GM10248 (cell line): ENCODE measurements around the gene GGTLC1.

Experiments used
- CTCF ChIA-PET: fragments of 300-600 bp; sonication (Branson Sonifier 250); formaldehyde crosslinking; extraction: SDS; loops from one replicate; lab custom pipeline; 2021; ENCODE audit warnings: antibody characterized with exemption; lab: Yijun Ruan, JAX
- POLR2A ChIA-PET: fragments of 350-650 bp; sonication (Branson Sonifier 250); formaldehyde crosslinking; extraction: SDS; loops from one replicate; lab custom pipeline; 2020; ENCODE audit warnings: antibody characterized with exemption; lab: Yijun Ruan, JAX
- DNase-seq: peaks from one replicate; pipeline ENCODE4 v3.0.0; 2012; ENCODE audit errors: extremely low spot score
- CTCF ChIP-seq: IDR thresholded peaks from 2 replicates; pipeline ENCODE4 v1.5.1; 2012; ENCODE audit warnings: mild to moderate bottlenecking, low read depth; ENCODE audit errors: extremely low read depth, missing control alignments, control extremely low read depth

The GGTLC1 gene

DNA sequence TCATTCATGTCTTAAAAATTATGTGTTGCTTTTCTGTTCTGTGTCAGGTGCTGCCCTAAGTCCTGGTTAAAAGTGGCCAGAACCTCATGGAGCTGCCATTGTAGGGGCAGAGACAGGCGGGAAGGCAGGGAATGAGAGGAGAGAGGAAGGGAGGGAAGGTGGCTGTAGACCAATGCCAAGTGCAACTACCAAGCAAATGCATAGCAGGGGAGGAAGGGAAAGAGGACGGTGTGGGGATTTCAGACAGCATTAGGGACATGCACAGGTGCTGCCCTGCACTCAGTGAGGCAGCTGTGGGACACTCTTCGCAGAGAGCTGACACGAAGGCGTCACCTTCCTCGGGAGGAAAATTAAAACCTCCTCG is 21.0 kb downstream of the GGTLC1 start:
- ChIA-PET POLR2A (no interaction called here), CTCF (interaction anchor here (1.2 kb wide), 1 partner anchor 29 kb away, joined by 3 read pairs; no protein-coding TSS in a partner anchor)
- DNase-seq = no peak
- no peak for TF ChIP-seq CTCF

GRCh38 chr20:23966927-23967615 is 21.5 kb downstream of the GGTLC1 start:
- ChIA-PET CTCF (interaction anchor here (1.2 kb wide), 1 partner anchor 30 kb away, joined by 3 read pairs; no protein-coding TSS in a partner anchor), POLR2A (no interaction called here)
- no peak for TF ChIP-seq CTCF
- no peak for DNase-seq

DNA sequence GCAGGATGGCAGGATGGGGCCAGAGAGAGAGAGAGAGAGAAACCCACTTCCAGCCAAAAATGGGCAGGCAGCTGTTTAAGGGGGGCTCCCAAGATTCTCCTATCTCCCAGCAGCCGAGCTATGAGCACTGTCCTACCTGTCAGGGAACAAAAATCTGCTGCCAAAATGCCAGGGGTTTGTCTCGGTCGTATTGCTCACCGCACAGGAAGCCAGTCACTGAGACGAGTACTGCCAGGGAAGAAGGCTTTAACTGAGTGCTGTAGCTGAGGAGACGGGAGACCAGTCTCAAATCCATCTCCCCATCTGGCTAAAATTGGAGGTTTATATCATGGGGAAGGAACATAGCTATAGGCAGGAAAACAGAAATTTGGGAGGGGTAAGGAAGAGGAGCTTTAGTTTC is 22.3 kb downstream of the GGTLC1 start:
- DNase-seq = no peak
- ChIA-PET POLR2A (no interaction called here), CTCF (interaction anchor here (1.2 kb wide), 1 partner anchor 31 kb away, joined by 3 read pairs; no protein-coding TSS in a partner anchor)
- TF ChIP-seq CTCF = no peak

GRCh38 chr20:23963941-23964340 is 24.6 kb downstream of the GGTLC1 start:
- DNase-seq = no peak
- POLR2A ChIA-PET = no interaction called here
- no peak for TF ChIP-seq CTCF
- CTCF ChIA-PET = no interaction called here

DNA sequence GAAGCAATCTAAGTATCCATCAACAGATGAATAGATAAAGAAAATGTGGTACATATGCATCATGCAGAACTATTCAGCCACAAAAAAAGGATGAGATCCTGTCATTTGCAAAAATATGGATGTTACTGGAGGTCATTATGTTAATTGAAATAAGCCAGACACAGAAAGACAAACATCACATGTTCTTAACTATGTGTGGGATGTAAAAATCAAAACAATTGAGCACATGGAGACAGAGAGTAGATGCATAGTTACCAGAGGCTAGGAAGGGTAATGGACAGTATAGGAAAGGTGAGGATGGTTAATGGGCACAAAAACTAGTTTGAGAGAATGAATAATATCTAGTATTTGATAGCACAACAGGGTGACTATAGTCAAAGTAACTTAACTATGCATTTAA is 26.3 kb downstream of the GGTLC1 start:
- ChIA-PET POLR2A (no interaction called here), CTCF (no interaction called here)
- DNase-seq = no peak
- no peak for TF ChIP-seq CTCF

DNA sequence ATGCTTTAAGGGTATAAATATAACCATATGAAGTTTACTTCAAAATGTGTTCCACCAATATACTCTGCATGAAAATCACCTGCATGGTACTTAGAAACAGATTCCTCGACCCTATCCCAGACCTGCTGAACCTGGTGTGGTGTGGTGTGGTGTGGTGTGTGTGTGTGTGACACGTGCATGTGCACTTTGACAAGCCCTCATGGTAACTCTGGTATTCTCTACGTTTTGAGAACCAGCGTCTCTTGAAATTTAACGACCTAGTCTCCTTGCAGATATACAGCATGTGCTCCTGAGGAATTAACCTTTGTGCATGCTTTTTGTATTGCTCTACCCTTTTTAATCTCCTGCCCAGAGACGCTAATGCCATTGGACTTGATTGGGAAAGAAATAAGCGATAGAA is 29.5 kb downstream of the GGTLC1 start:
- DNase-seq = no peak
- ChIA-PET CTCF (no interaction called here), POLR2A (no interaction called here)
- TF ChIP-seq CTCF = no peak

GRCh38 chr20:23955896-23956295 is 32.7 kb downstream of the GGTLC1 start:
- TF ChIP-seq CTCF = no peak
- POLR2A ChIA-PET = no interaction called here

More at GRCh38 chr20:23955896-23956295, 32.7 kb downstream of the GGTLC1 start:
- CTCF ChIA-PET = no interaction called here
- no peak for DNase-seq
